Gastrocnemius medialis (tissue), 4 donors: Measurements from ENCODE around the gene FAM193B. TPM values are rescaled to one million over a fixed set of nuclear protein-coding genes. Genes with fewer than 3 reads are reported as not detected.

Source experiments
- ATAC-seq, 2 donors: fragments of 150-250 bp; one replicate each; pipeline ENCODE4 v1.9.1; 2016
- DNase-seq, 2 donors: peaks; one replicate each; pipeline ENCODE4 v3.0.0-alpha.2; 2019
- H3K27ac ChIP-seq, 4 donors: fragments of 200-600 bp; sonication (generic); 1 replicate in 1 of 4; 2 replicates in 3 of 4; pipeline ENCODE4 v1.5.1; 2016 to 2018; ENCODE audit warnings: mild to moderate bottlenecking in 2 of 4, moderate library complexity in 1 of 4
- H3K27me3 ChIP-seq, 3 donors: fragments of 200-600 bp; sonication (generic) in 2 of 3; 1 replicate in 1 of 3; 2 replicates in 2 of 3; pipeline versions ENCODE4 v1.5.1 to v1.6.0; 2016 to 2019; ENCODE audit warnings: mild to moderate bottlenecking in 1 of 3, moderate library complexity in 1 of 3
- H3K36me3 ChIP-seq, 2 donors: fragments of 200-600 bp; sonication (generic) in 1 of 2; one replicate each; pipeline ENCODE4 v1.5.1; 2017 to 2018
- H3K4me1 ChIP-seq, 2 donors: fragments of 200-600 bp; sonication (generic) in 1 of 2; one replicate each; pipeline ENCODE4 v1.5.1; 2016 to 2017; ENCODE audit warnings: mild to moderate bottlenecking in 2 of 2
- H3K4me3 ChIP-seq, 4 donors: fragments of 200-600 bp; sonication (generic) in 3 of 4; 1 replicate in 1 of 4; 2 replicates in 3 of 4; pipeline ENCODE4 v1.5.1; 2016 to 2019; ENCODE audit warnings: mild to moderate bottlenecking in 2 of 4
- H3K9me3 ChIP-seq, 3 donors: fragments of 200-600 bp; sonication (generic) in 2 of 3; 1 replicate in 1 of 3; 2 replicates in 2 of 3; pipeline ENCODE4 v1.5.1; 2016 to 2019
- CTCF ChIP-seq, 5 experiments: fragments of 450-650 bp in 3 of 5; fragments of 200-600 bp in 2 of 5; sonication (generic) in 2 of 5; IDR thresholded peaks in 4 of 5; conservative IDR thresholded peaks in 1 of 5; 1 replicate in 4 of 5; 2 replicates in 1 of 5; pipeline ENCODE4 v1.5.1; 2016 to 2019; ENCODE audit warnings: antibody characterized with exemption in 5 of 5, mild to moderate bottlenecking in 3 of 5, moderate library complexity in 3 of 5
- POLR2A ChIP-seq, 2 donors: fragments of 450-650 bp; IDR thresholded peaks; one replicate each; pipeline ENCODE4 v1.6.1; 2017; ENCODE audit warnings: antibody characterized with exemption in 2 of 2, mild to moderate bottlenecking in 2 of 2, moderate library complexity in 2 of 2
- in situ Hi-C, 4 donors: fragments of 200-750 bp; cut with MboI; loops; one replicate each; pipeline versions ENCODE4 v1.15.0 to v1.8.0; 2017; ENCODE audit warnings: low sequenced_read_pairs in 4 of 4
- intact Hi-C: fragments of 100-400 bp; cut with DNase I; formaldehyde crosslinking; loops from one replicate; pipeline ENCODE4 v1.15.1; 2023; ENCODE audit warnings: low total_unique reads
- total RNA-seq, 4 donors: library from RNA; depleted of rRNA; stranded (reverse); fragments of >200 nt; gene quantifications; one replicate each; pipeline versions ENCODE4 v1.1.0 to v1.2.3, GENCODE V29; 2016

Gene FAM193B
- total RNA-seq, 4 donors from 2014 or later: 13.2 to 21.3 (median 16.6) TPM

- Histone ChIP-seq H3K36me3 (peaks cover 0 to 14% of the 10 kb centered on the region in 2 donors), H3K9me3 (no peaks in the 10 kb centered on the region), H3K27ac (peak overlapping the region; percentile 76 to 95 (median 80)), H3K4me1 (peaks cover 79 to 90% of the 10 kb centered on the region in 2 donors), H3K4me3 (no peak overlapping the region), H3K27me3 (no peaks in the 10 kb centered on the region)
- intact Hi-C loops (loop anchor here (2.0 kb wide), 1 partner anchor 23 kb away; the partner anchor contains the start of gene DDX41), in situ Hi-C loops (no loop called here)
- no peak for TF ChIP-seq POLR2A (IDR thresholded peaks at IDR 0.05)
- no peak for TF ChIP-seq CTCF (IDR thresholded peaks at IDR 0.05 in 4 of 5, conservative IDR thresholded peaks at IDR 0.05 in 1 of 5)
- peak; percentile 15 to 18 for ATAC-seq
- no peak for DNase-seq
Observed at GRCh38 chr5:177539411-177539810, 15.0 kb downstream of the FAM193B start.

- Histone ChIP-seq H3K27me3 (no peaks in the 10 kb centered on the region), H3K9me3 (no peaks in the 10 kb centered on the region), H3K36me3 (peaks cover 0 to 14% of the 10 kb centered on the region in 2 donors), H3K4me1 (peaks cover 79 to 87% of the 10 kb centered on the region in 2 donors), H3K4me3 (no peak overlapping the region), H3K27ac (peak overlapping the region; percentile 76 to 95 (median 80))
- in situ Hi-C loops (no loop called here), intact Hi-C loops (loop anchor here (2.0 kb wide), 1 partner anchor 22 kb away; the partner anchor contains the start of gene DDX41)
- ATAC-seq (peak; percentile 71 to 81), DNase-seq (peak; percentile 57 to 87)
- TF ChIP-seq CTCF (IDR thresholded peaks at IDR 0.05 in 4 of 5, conservative IDR thresholded peaks at IDR 0.05 in 1 of 5) (no peak), POLR2A (IDR thresholded peaks at IDR 0.05) (no peak)
Observed at GRCh38 chr5:177538876-177539275, 15.5 kb downstream of the FAM193B start.

- intact Hi-C loops: loop anchor here (2.0 kb wide), 1 partner anchor 21 kb away; the partner anchor contains the start of gene DDX41
- Histone ChIP-seq H3K27me3 (no peaks in the 10 kb centered on the region), H3K9me3 (no peaks in the 10 kb centered on the region), H3K4me1 (peaks cover 72 to 79% of the 10 kb centered on the region in 2 donors), H3K27ac (peak overlapping the region; percentile 76 to 95 (median 80)), H3K36me3 (peaks cover 0 to 17% of the 10 kb centered on the region in 2 donors), H3K4me3 (no peak overlapping the region)
- TF ChIP-seq CTCF (IDR thresholded peaks at IDR 0.05 in 4 of 5, conservative IDR thresholded peaks at IDR 0.05 in 1 of 5): no peak
- no peak for TF ChIP-seq POLR2A (IDR thresholded peaks at IDR 0.05)
- DNase-seq (peak in 1 of 2 donors; percentile 64), ATAC-seq (peak; percentile 50 to 57)
- in situ Hi-C loops: no loop called here
Observed at GRCh38 chr5:177537389-177538361, 16.7 kb downstream of the FAM193B start.

GRCh38 chr5:177536386-177536785, 18.0 kb downstream of the FAM193B start:
- no peak for ATAC-seq
- peak overlapping the region; percentile 76 to 95 (median 80) for H3K27ac ChIP-seq
- intact Hi-C loops (no loop called here), in situ Hi-C loops (no loop called here)
- TF ChIP-seq CTCF (IDR thresholded peaks at IDR 0.05 in 4 of 5, conservative IDR thresholded peaks at IDR 0.05 in 1 of 5) (no peak), POLR2A (IDR thresholded peaks at IDR 0.05) (no peak)
- H3K4me3 ChIP-seq: no peak overlapping the region
- peaks cover 72% of the 10 kb centered on the region in 2 donors for H3K4me1 ChIP-seq
- H3K36me3 ChIP-seq: peaks cover 0 to 30% of the 10 kb centered on the region in 2 donors
- no peaks in the 10 kb centered on the region for H3K27me3 ChIP-seq
- H3K9me3 ChIP-seq: no peaks in the 10 kb centered on the region
- no peak for DNase-seq
